SK-N-SH (cell line): ENCODE results near the gene CD22. TPM values are rescaled to one million over a fixed set of nuclear protein-coding genes. Genes with fewer than 3 reads are reported as not detected.

Experiments used
- CTCF ChIA-PET: fragments of 300-600, 350-600 bp; formaldehyde crosslinking; extraction: SDS; loops from one replicate; lab custom pipeline; 2021; lab: Yijun Ruan, JAX
- POLR2A ChIA-PET: fragments of 350-600 bp; sonication (Branson Sonifier 250); formaldehyde crosslinking; extraction: SDS; loops from one replicate; lab custom pipeline; 2020; ENCODE audit warnings: antibody characterized with exemption, inconsistent platforms; lab: Yijun Ruan, JAX
- DNase-seq: peaks from one replicate; pipeline ENCODE4 v3.0.0; 2012
- H2AFZ ChIP-seq: fragments of 200-600 bp; sonication (generic); 2 replicates; pipeline ENCODE4 v1.8.1; 2016; ENCODE audit warnings: antibody characterized with exemption, mild to moderate bottlenecking, low read depth
- H3F3A ChIP-seq: fragments of 200-600 bp; sonication (generic); replicated peaks from 2 replicates; pipeline ENCODE3; 2016; ENCODE audit warnings: antibody characterized with exemption, mild to moderate bottlenecking; ENCODE audit not compliant: insufficient read depth
- H3K27ac ChIP-seq, 2 experiments: fragments of 200-500 bp in 1 of 2; fragments of 200-600 bp in 1 of 2; sonication (Bioruptor generic) in 1 of 2; sonication (generic), shearing (Covaris generic) in 1 of 2; 2 replicates each; pipeline versions ENCODE4 v1.5.1 to v1.6.1; 2014 to 2016; ENCODE audit warnings: low read depth in 2 of 2, inconsistent platforms in 1 of 2, low read length in 1 of 2, mild to moderate bottlenecking in 1 of 2, mixed read lengths in 1 of 2
- H3K27me3 ChIP-seq: fragments of 200-600 bp; sonication (generic), shearing (Covaris generic); 2 replicates; pipeline ENCODE4 v1.6.1; 2016; ENCODE audit warnings: mixed run types; ENCODE audit not compliant: insufficient read depth
- H3K36me3 ChIP-seq, 2 experiments: fragments of 200-500 bp in 1 of 2; fragments of 200-600 bp in 1 of 2; sonication (Bioruptor generic) in 1 of 2; sonication (generic) in 1 of 2; replicated peaks in 1 of 2; 2 replicates each; pipeline versions ENCODE3 to v1.5.1; 2014 to 2016; ENCODE audit warnings: low read length in 1 of 2, mild to moderate bottlenecking in 1 of 2; ENCODE audit not compliant: insufficient read depth in 2 of 2, control insufficient read depth in 1 of 2
- H3K4me1 ChIP-seq, 2 experiments: fragments of 200-500 bp in 1 of 2; fragments of 200-600 bp in 1 of 2; sonication (Bioruptor generic) in 1 of 2; sonication (generic), shearing (Covaris generic) in 1 of 2; 2 replicates each; pipeline versions ENCODE4 v1.5.1 to v1.6.1; 2014 to 2016; ENCODE audit warnings: low read depth in 1 of 2, low read length in 1 of 2, mixed run types in 1 of 2; ENCODE audit not compliant: insufficient read depth in 2 of 2, control insufficient read depth in 1 of 2
- H3K4me2 ChIP-seq: fragments of 200-600 bp; sonication (generic), shearing (Covaris generic); 2 replicates; pipeline ENCODE4 v1.6.1; 2017; ENCODE audit warnings: mixed run types
- H3K4me3 ChIP-seq, 2 experiments: fragments of 200-500 bp in 1 of 2; fragments of 200-600 bp in 1 of 2; sonication (Bioruptor generic) in 1 of 2; sonication (generic), shearing (Covaris generic) in 1 of 2; 2 replicates each; pipeline versions ENCODE4 v1.5.1 to v1.8.1; 2014 to 2016; ENCODE audit warnings: low read depth in 2 of 2, inconsistent platforms in 1 of 2, low read length in 1 of 2, mild to moderate bottlenecking in 1 of 2, mixed read lengths in 1 of 2, moderate library complexity in 1 of 2
- H3K79me2 ChIP-seq: fragments of 200-600 bp; sonication (generic); 2 replicates; pipeline ENCODE4 v1.8.1; 2017; ENCODE audit warnings: mild to moderate bottlenecking; ENCODE audit not compliant: insufficient read depth
- H3K9ac ChIP-seq: fragments of 200-600 bp; sonication (generic); 2 replicates; pipeline ENCODE4 v1.6.1; 2017; ENCODE audit warnings: mixed run types
- H3K9me2 ChIP-seq: fragments of 200-600 bp; sonication (generic); 2 replicates; pipeline ENCODE4 v1.6.1; 2017; ENCODE audit warnings: mixed run types
- H3K9me3 ChIP-seq: fragments of 200-600 bp; sonication (generic); 2 replicates; pipeline ENCODE4 v1.6.1; 2017; ENCODE audit warnings: mixed run types, mild to moderate bottlenecking, moderate library complexity
- H4K20me1 ChIP-seq: fragments of 200-600 bp; sonication (generic); 2 replicates; pipeline ENCODE4 v1.6.1; 2017; ENCODE audit warnings: mild to moderate bottlenecking, mixed run types; ENCODE audit not compliant: insufficient read depth
- CHD2 ChIP-seq: fragments of 150-350 bp; IDR thresholded peaks from 2 replicates; pipeline ENCODE4 v1.6.1; 2018; ENCODE audit warnings: low read length; ENCODE audit not compliant: partially characterized antibody
- EZH2phosphoT487 ChIP-seq: fragments of 200-600 bp; sonication (generic); IDR thresholded peaks from 2 replicates; pipeline ENCODE4 v1.6.1; 2017; ENCODE audit warnings: low read depth, mixed run types, mild to moderate bottlenecking, antibody characterized with exemption, moderate library complexity, borderline replicate concordance
- NFIC ChIP-seq: IDR thresholded peaks from 2 replicates; pipeline ENCODE4 v1.4.0; 2012; ENCODE audit warnings: borderline replicate concordance
- PBX3 ChIP-seq: IDR thresholded peaks from 2 replicates; pipeline ENCODE4; 2012
- REST ChIP-seq: IDR thresholded peaks from 2 replicates; pipeline ENCODE4 v1.6.1; 2012; ENCODE audit warnings: mild to moderate bottlenecking, low read depth, low read length, moderate library complexity
- SIN3A ChIP-seq: IDR thresholded peaks from 2 replicates; pipeline ENCODE4 v1.6.1; 2012; ENCODE audit warnings: low read depth, mild to moderate bottlenecking, low read length, moderate library complexity, borderline replicate concordance
- TAF1 ChIP-seq: IDR thresholded peaks from 2 replicates; pipeline ENCODE4 v1.6.1; 2012; ENCODE audit warnings: low read depth, mild to moderate bottlenecking, low read length, moderate library complexity, borderline replicate concordance
- TCF12 ChIP-seq: IDR thresholded peaks from 2 replicates; pipeline ENCODE4 v1.4.0; 2012
- USF1 ChIP-seq: IDR thresholded peaks from 2 replicates; pipeline ENCODE4 v1.4.0; 2012; ENCODE audit warnings: low read depth, borderline replicate concordance
- USF2 ChIP-seq: fragments of 150-350 bp; IDR thresholded peaks from 2 replicates; pipeline ENCODE4 v1.6.1; 2017; ENCODE audit warnings: antibody characterized with exemption, low read length, low read depth, borderline replicate concordance
- YY1 ChIP-seq: IDR thresholded peaks from 2 replicates; pipeline ENCODE4 v1.4.0; 2012; ENCODE audit warnings: low read depth, mild to moderate bottlenecking
- WGBS: methylation state at CpG from one replicate; pipeline ENCODE4 v1.1.6; 2017; ENCODE audit warnings: low lambda C conversion rate; 5-methylcytosine and 5-hydroxymethylcytosine counted together
- polyA plus RNA-seq, 3 experiments: library from polyadenylated mRNA; depleted of rRNA; stranded (reverse); fragments of >200 nt; gene quantifications; 2 replicates each; pipeline ENCODE4 v1.2.3, GENCODE V29; 2012

The CD22 gene
- polyA plus RNA-seq, 1 of the 3 experiments (the other 2 are of a cell fraction), result 0.18 TPM

GRCh38 chr19:35299523-35300338, 29.3 kb upstream of the CD22 start:
- Histone ChIP-seq H3K4me1 (no peaks in the 10 kb centered on the region), H3K9me3 (no peaks in the 10 kb centered on the region), H3K4me3 (no peak overlapping the region), H3K9me2 (no peaks in the 10 kb centered on the region), H3K4me2 (no peak overlapping the region), H2AFZ (no peak overlapping the region), H3K9ac (no peak overlapping the region), H3K79me2 (no peaks in the 10 kb centered on the region), H3K27ac (no peak overlapping the region), H3K36me3 (no peaks in the 10 kb centered on the region), H4K20me1 (no peaks in the 10 kb centered on the region)
- 21% methylated on average over 32 of the region's 55 CpGs for WGBS
- ChIA-PET POLR2A (no interaction called here), CTCF (no interaction called here)
- peak; percentile 83 for DNase-seq
- TF ChIP-seq USF2, result no peak
- TF ChIP-seq NFIC, result no peak
- TF ChIP-seq TAF1, result no peak
- no peak for TF ChIP-seq EZH2phosphoT487
- TF ChIP-seq PBX3, result no peak
- no peak for TF ChIP-seq CHD2
- no peak for TF ChIP-seq USF1
- no peak for TF ChIP-seq TCF12
- TF ChIP-seq SIN3A, result no peak
- TF ChIP-seq REST, result no peak
- no peak for TF ChIP-seq YY1
- TF ChIP-seq, all 33 proteins: peak for 0
- H3F3A ChIP-seq, result no peaks in the 10 kb centered on the region
- H3K27me3 ChIP-seq, result peaks cover 56% of the 10 kb centered on the region
